CD4-positive, alpha-beta T cell treated with Interleukin-4 for 1 hour (primary cell): ENCODE results near the gene TMEM209.
"Not testable (repeated sequence)": the region's sequence is repeated elsewhere in the genome, so short reads cannot be mapped to it uniquely, and the experiment has no call there.

Source experiments
- DNase-seq, 2 donors: peaks; one replicate each; pipeline ENCODE4 v3.0.0-alpha.2; 2020 to 2022

TMEM209 gene

GRCh38 chr7:130216750-130217149 is 11.5 kb upstream of the TMEM209 start:
- no peak for DNase-seq

GRCh38 chr7:130216025-130216424 is 10.8 kb upstream of the TMEM209 start:
- DNase-seq = no peak

GRCh38 chr7:130213828-130214227 is 8.6 kb upstream of the TMEM209 start:
- DNase-seq = no peak

- DNase-seq = no peak
Measured at GRCh38 chr7:130210181-130210935, 5.2 kb upstream of the TMEM209 start.

- no peak for DNase-seq
Measured at GRCh38 chr7:130208516-130208915, 3.3 kb upstream of the TMEM209 start.

GRCh38 chr7:130207642-130208041 is 2.4 kb upstream of the TMEM209 start, which contains the start of gene SSMEM1:
SSMEM1 (plus strand) TSS chr7:130207860; CDS start chr7:130207911, 51 bp downstream.
- no peak for DNase-seq

GRCh38 chr7:130207033-130207432 is 1.8 kb upstream of the TMEM209 start:
- no peak for DNase-seq

GRCh38 chr7:130201796-130202195 is 3.4 kb downstream of the TMEM209 start:
- DNase-seq = no peak

- DNase-seq = no peak
Measured at GRCh38 chr7:130197094-130197493, 8.1 kb downstream of the TMEM209 start.

- DNase-seq = no peak
Measured at GRCh38 chr7:130196476-130196875, 8.7 kb downstream of the TMEM209 start.

GRCh38 chr7:130195396-130195795 is 9.8 kb downstream of the TMEM209 start:
- no peak for DNase-seq

- DNase-seq = no peak
Measured at GRCh38 chr7:130191791-130192190, 13.4 kb downstream of the TMEM209 start.

- no peak for DNase-seq
Measured at GRCh38 chr7:130189343-130189742, 15.9 kb downstream of the TMEM209 start.

GRCh38 chr7:130187360-130187759 is 17.8 kb downstream of the TMEM209 start:
- DNase-seq = no peak

- not testable (repeated sequence) for DNase-seq
Measured at GRCh38 chr7:130184349-130184748, 20.9 kb downstream of the TMEM209 start.

GRCh38 chr7:130182990-130183389 is 22.2 kb downstream of the TMEM209 start:
- DNase-seq = no peak

GRCh38 chr7:130181263-130181605 is 24.0 kb downstream of the TMEM209 start:
- no peak for DNase-seq

- no peak for DNase-seq
Measured at GRCh38 chr7:130180571-130181262, 24.5 kb downstream of the TMEM209 start.

- DNase-seq = no peak
Measured at GRCh38 chr7:130179631-130180030, 25.6 kb downstream of the TMEM209 start.

- DNase-seq = no peak
Measured at GRCh38 chr7:130178251-130178650, 27.0 kb downstream of the TMEM209 start.

- no peak for DNase-seq
Measured at GRCh38 chr7:130174237-130174959, 30.8 kb downstream of the TMEM209 start.

- no peak for DNase-seq
Measured at GRCh38 chr7:130162196-130162595, 43.0 kb downstream of the TMEM209 start.

GRCh38 chr7:130160455-130160854 is 44.8 kb downstream of the TMEM209 start:
- no peak for DNase-seq

GRCh38 chr7:130160023-130160422 is 45.2 kb downstream of the TMEM209 start:
- no peak for DNase-seq
